HG03280 (cell line): ENCODE data around the gene PDE4B.
"Not testable (repeated sequence)": the region's sequence is repeated elsewhere in the genome, so short reads cannot be mapped to it uniquely, and the experiment has no call there.

Experiments
- ATAC-seq: cut with Tn5 transposase; IDR thresholded peaks from one replicate; pipeline ENCODE4 v1.9.1; 2021; ENCODE audit warnings: mild to moderate bottlenecking, moderate library complexity; ENCODE audit not compliant: unreplicated experiment

Gene PDE4B

DNA sequence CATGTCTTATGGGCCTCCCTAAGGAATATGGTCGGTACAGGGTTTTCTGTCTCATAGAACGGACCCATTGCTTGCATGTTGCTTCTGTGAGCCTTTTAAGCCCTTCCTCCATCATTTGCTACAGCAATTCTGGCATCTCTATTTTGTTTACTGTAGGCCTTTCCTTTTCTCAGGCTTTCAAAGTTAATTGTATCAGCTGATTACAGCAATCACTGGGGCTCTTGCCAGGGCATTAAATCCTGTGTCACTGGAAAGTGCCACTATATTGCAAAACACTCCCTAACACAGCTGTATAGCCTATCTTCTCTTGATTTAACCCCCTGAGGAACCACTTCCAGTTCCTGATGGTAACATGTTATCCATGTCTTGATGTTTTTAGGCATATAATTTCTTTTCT, 156.5 kb downstream of the PDE4B start:
- ATAC-seq: no peak

DNA sequence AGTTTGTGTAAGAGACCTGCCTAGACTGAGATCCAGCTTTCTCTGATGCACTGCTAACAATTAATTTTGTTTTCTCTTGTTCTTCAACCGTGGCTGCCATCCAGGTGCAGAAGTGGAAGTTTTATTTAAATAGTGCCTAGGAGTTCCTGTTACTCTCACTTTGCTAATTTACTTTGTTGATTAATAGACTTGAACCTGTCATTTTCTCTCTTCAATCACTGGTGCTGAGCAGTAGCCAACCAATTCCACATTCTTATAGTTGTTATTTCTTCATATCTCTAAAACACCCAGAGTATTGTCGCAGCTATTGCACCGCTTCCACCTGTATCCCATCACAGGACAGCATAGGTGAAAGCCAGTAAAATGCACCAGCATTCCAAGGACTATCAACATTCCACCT, 157.2 kb downstream of the PDE4B start:
- ATAC-seq: no peak

- ATAC-seq: no peak
Observed at GRCh38 chr1:65952696-65953095, 160.0 kb downstream of the PDE4B start.

DNA sequence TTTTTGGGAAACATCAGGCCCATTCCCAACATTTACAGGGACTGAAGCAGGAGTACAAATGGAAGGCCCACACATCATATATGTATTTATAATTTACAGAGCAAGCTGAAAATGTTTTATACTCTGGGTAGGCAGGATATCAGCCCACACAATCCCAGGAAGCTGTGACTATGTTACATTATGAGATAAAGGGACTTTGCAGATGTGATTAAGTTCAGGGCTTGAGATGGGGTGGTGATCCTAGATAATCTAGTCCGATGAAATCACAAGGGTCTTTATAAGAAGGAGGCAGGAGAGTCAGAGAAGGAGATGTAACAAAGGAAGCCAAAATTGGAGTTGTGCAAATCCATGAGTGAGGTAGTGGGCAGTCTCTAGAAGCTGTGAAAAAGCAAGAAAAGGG, 160.5 kb downstream of the PDE4B start:
- no peak for ATAC-seq

GRCh38 chr1:65955071-65955470, 162.4 kb downstream of the PDE4B start:
- ATAC-seq: no peak

DNA sequence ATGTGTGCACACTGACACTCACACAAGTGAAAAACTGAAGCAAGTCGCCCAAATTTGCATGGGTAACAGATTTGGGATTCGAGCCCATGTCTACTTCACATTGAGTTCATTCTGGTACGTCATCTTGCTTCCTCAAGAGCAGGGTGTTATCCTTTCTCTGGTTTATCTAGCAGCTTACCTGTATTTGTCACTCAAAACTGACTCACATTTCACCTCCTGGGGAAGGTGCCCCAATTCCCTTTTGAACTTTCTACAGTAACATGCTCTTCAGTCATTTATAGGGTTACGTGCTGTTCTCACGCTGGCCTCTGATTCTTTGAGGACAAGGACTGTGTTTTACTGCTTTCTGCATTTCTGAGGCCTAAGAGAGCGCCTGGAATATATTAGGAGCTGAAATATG, 162.8 kb downstream of the PDE4B start:
- ATAC-seq: no peak

DNA sequence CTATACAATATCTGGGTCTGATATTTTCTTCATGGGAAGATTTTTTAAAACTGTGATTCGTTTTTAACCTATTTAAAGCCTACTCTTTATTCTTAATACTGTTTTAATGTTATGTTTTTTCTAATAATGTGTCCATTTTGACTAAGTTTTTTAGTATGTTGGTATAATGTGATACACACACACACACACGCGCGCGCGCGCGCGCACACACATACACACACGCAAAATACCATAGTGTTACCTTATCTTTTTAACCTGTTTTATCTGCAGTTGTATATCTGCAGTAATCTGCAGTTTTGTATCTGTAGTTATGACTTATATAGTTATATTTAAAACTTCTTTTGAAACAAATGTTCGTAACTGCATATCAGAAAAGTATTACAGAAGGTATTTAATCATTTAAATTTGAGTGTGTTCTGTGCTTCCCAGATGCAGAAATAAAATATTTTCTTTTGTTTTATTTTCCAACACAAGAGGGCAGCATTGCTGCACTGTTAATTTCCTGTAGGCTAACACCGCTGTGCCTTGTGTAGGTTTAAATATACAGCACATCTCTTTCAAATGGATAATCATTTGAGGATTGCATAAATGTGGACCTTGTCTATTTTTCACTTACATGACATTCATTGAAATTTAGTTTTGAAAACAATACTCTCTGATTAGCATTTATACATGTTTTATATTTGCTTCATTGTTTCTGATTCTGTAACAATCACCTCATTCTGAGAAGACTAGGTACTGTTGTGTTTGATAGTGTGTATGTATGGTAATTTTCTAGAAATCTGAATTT, 166.1 kb downstream of the PDE4B start:
- ATAC-seq: no peak

- ATAC-seq: no peak
Observed at GRCh38 chr1:65959896-65960567, 167.3 kb downstream of the PDE4B start.

GRCh38 chr1:65963156-65963888, 170.6 kb downstream of the PDE4B start:
- no peak for ATAC-seq

DNA sequence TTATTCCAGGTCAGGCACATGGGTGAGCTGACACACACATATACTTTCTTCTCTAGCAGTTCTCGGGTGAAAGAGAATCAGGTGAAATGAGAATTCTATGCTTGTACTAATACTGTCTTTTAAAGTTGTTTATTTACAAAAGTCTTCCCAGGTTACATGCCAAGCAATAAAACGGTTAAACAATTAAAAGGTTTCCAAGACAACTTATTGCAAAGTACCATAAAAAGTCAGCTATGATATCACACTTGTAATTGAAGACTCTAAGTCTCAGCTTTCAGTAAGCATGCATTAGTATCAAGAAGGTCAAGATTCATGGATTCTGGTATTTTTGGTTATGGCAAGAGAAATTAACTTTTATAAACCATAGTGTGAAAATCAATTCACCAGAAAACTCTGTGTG, 171.4 kb downstream of the PDE4B start:
- ATAC-seq: no peak

DNA sequence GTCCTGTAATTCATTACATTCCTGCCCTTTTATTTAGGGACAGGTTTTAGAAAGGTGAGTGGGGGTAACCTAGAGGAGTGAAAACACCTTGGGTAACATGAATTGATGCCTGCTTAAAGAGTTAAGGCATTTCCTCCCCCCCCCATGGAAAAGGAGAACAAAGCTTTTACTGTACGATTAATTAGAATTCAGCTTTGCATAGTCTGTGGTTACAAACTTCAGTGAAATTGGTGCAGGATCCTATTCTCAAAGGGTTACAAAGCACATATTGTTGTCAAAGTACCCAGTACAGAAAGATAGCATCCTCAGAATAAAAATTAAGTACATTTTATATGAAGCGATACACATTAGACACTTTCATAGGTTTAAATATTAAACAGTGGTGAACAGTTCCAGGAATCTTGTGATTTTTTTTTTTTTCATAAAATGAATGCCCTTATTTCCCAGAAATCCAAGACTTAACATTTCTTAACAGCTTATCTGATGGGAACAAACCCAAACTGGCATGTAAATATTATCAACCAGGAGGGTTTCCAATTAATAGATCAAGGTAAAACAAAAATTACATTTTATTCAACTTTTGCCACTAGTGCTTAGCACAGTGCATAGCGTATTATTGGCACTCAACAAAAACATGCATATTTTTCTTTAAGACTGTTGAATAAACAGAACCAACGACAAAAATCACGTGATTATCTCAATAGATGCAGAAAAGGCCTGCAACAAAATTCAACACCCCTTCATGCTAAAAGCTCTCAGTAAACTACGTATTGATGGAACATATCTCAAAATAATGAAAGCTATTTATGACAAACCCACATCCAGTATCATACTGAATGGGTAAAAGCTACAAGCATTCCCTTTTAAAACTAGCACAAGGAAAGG, 172.7 kb downstream of the PDE4B start:
- no peak for ATAC-seq

- ATAC-seq: not testable (repeated sequence)
Observed at GRCh38 chr1:65967492-65967891, 174.8 kb downstream of the PDE4B start.

- ATAC-seq: no peak
Observed at GRCh38 chr1:65971547-65971946, 178.9 kb downstream of the PDE4B start.

- no peak for ATAC-seq
Observed at GRCh38 chr1:65975708-65976107, 183.0 kb downstream of the PDE4B start.

DNA sequence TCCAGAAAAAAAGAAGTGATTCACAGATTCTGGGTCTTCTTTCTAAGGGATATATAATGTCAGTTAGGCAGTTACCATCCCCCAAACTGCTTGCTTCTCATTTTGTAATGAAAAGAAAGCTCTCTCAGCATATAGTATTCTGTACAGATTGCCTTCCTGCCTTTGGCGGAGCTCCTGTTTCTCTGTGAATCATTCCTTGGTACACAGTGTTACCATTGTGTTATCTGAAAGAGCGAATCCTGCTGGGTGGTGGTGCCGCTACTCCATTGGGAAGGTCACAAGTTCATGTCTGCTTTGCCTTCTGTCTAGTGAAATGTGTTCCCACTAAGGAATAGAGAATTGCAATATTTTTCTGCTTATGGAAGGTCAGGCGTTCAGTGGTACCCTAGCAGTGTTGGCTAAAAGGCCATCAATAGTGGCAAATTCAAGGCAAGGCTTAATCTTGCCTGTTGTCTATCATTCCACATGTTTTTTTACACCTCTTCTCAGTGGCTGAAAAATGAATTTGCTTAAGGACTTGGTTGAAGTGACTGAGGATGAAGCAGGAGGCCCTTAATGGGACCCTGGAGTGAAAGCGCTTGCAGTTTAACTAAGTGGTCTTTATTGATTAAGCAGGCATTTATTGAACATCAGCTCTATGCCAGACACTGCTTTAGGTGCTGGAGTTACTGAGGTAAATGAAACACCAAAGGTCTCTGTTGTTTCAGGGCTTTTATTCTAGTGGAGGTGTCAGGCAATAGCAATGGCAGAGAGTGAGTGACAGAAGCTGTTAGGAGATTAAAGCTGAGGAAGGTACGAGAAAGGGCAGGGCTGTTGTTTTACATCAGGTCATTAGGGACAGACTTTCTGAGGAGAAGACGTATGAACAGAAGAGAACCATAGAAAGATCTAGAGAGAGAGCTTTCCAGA, 186.7 kb downstream of the PDE4B start:
- no peak for ATAC-seq

GRCh38 chr1:65980237-65980636, 187.5 kb downstream of the PDE4B start:
- ATAC-seq: no peak

- ATAC-seq: no peak
Observed at GRCh38 chr1:65983500-65983899, 190.8 kb downstream of the PDE4B start.

DNA sequence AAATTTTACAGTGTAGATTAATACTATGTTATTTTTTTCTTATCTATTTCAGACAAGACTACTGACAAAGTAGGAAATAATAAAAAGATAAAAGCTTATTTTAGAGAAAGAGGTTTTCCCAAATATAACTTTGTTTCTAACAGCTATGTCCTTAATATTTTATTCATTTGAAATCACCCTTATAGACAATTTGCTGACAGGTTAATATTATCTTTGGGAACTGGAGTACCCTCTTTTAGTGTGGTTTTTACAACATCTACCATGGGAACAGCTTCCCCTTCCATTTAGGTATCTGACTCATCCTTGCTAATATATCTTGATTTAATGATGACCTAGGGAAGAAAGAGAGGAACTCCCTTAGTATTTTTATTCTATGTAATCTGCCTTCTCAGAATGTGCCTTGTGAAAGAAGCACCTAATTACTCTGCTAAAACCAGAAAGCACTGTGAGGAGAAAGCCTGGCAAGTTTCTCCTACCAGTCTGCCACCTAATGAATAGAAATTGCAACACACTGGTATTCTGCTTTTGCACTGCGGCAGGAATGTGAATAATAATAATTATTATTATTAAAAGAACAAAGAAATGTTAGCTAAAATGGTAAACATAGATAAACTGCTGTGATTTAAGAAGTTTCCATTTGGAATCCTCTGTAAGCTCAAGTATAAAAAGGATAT, 192.8 kb downstream of the PDE4B start:
- no peak for ATAC-seq

DNA sequence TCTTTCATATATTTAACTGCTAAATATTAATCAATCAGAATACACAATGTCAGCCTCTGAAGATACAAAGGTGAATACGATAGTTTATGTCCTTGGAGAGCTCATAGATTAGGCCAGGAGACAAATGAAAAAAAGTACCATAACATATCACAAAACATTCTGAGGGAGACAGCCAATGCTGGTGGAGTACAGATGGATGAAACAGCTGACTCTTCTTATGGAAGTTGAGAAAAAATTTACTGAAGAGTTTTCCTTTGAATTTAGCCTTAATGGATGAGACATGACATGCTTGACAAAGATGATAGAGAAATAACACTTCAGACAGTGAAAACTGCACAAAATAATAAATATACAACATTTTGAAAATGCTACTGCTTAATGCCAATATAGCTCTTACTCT, 193.5 kb downstream of the PDE4B start:
- no peak for ATAC-seq
